ENCODE results near the gene PLB1.

The PLB1 gene

GRCh38 chr2:28607730-28608499 is 112.1 kb downstream of the PLB1 start:
- DNase-seq (ENCODE audit: low read depth in 2 of 3, low spot score in 1 of 3) = no peak

GRCh38 chr2:28608500-28609424 is 112.9 kb downstream of the PLB1 start:
- no peak for DNase-seq (ENCODE audit: low read depth in 2 of 3, low spot score in 1 of 3)

GRCh38 chr2:28610583-28611201 is 114.8 kb downstream of the PLB1 start:
- peak in 1 of 3 donors; percentile 45 for DNase-seq (ENCODE audit: low read depth in 2 of 3, low spot score in 1 of 3)

GRCh38 chr2:28612131-28612812 is 116.4 kb downstream of the PLB1 start:
- no peak for DNase-seq (ENCODE audit: low read depth in 2 of 3, low spot score in 1 of 3)

- no peak for DNase-seq (ENCODE audit: low read depth in 2 of 3, low spot score in 1 of 3)
Observed at GRCh38 chr2:28613186-28613585, 117.3 kb downstream of the PLB1 start.

GRCh38 chr2:28613633-28614501 is 118.0 kb downstream of the PLB1 start:
- peak; percentile 22 to 51 (median 28) for DNase-seq (ENCODE audit: low read depth in 2 of 3, low spot score in 1 of 3)

GRCh38 chr2:28615706-28616105 is 119.8 kb downstream of the PLB1 start:
- DNase-seq (ENCODE audit: low read depth in 2 of 3, low spot score in 1 of 3) = no peak

- DNase-seq (ENCODE audit: low read depth in 2 of 3, low spot score in 1 of 3) = no peak
Observed at GRCh38 chr2:28616396-28616999, 120.6 kb downstream of the PLB1 start.

GRCh38 chr2:28617502-28618184 is 121.8 kb downstream of the PLB1 start:
- no peak for DNase-seq (ENCODE audit: low read depth in 2 of 3, low spot score in 1 of 3)

GRCh38 chr2:28618221-28619141 is 122.6 kb downstream of the PLB1 start:
- no peak for DNase-seq (ENCODE audit: low read depth in 2 of 3, low spot score in 1 of 3)

GRCh38 chr2:28619213-28620196 is 123.6 kb downstream of the PLB1 start:
- no peak for DNase-seq (ENCODE audit: low read depth in 2 of 3, low spot score in 1 of 3)

GRCh38 chr2:28620291-28620793 is 124.5 kb downstream of the PLB1 start:
- DNase-seq (ENCODE audit: low read depth in 2 of 3, low spot score in 1 of 3) = no peak

- DNase-seq (ENCODE audit: low read depth in 2 of 3, low spot score in 1 of 3) = no peak
Observed at GRCh38 chr2:28620801-28621171, 124.9 kb downstream of the PLB1 start.

- DNase-seq (ENCODE audit: low read depth in 2 of 3, low spot score in 1 of 3) = peak; percentile 50 to 60 (median 59)
Observed at GRCh38 chr2:28621172-28622100, 125.6 kb downstream of the PLB1 start.

- no peak for DNase-seq (ENCODE audit: low read depth in 2 of 3, low spot score in 1 of 3)
Observed at GRCh38 chr2:28622101-28622499, 126.2 kb downstream of the PLB1 start.
